Calu3 (cell line): ENCODE results near the gene MMP15. TPM values are rescaled to one million over a fixed set of nuclear protein-coding genes. Genes with fewer than 3 reads are reported as not detected.
A peak's percentile ranks its signal among the peaks of the same experiment; 100 is the strongest.

ENCODE experiments used
- BruUV-seq: library from RNA; stranded (reverse); fragments of 400-500 nt; replicated peaks from 2 replicates; lab custom pipeline; 2021; lab: Mats Ljungman, UMichigan
- CTCF ChIA-PET: fragments of 300-600 bp; sonication (Branson Sonifier 250); formaldehyde crosslinking; loops from one replicate; lab custom pipeline; 2022; ENCODE audit warnings: antibody characterized with exemption; lab: Charles Lee
- DNase-seq: peaks from one replicate; pipeline ENCODE4 v3.0.0; 2022
- H3K27ac Mint-ChIP-seq: one replicate; pipeline ENCODE4 v1.8.0; 2022; ENCODE audit warnings: mixed read lengths; ENCODE audit not compliant: unreplicated experiment
- H3K27me3 Mint-ChIP-seq: one replicate; pipeline ENCODE4 v1.8.0; 2022; ENCODE audit warnings: mixed read lengths; ENCODE audit not compliant: unreplicated experiment
- H3K36me3 Mint-ChIP-seq: one replicate; pipeline ENCODE4 v1.8.0; 2022; ENCODE audit warnings: mild to moderate bottlenecking, moderate library complexity, mixed read lengths; ENCODE audit not compliant: insufficient read depth, unreplicated experiment
- H3K4me1 Mint-ChIP-seq: one replicate; pipeline ENCODE4 v1.8.0; 2022; ENCODE audit warnings: mild to moderate bottlenecking, low read depth, mixed read lengths; ENCODE audit not compliant: unreplicated experiment
- H3K4me3 Mint-ChIP-seq: one replicate; pipeline ENCODE4 v1.8.0; 2022; ENCODE audit warnings: mild to moderate bottlenecking, low read depth, moderate library complexity, mixed read lengths; ENCODE audit not compliant: unreplicated experiment
- H3K9me3 Mint-ChIP-seq: one replicate; pipeline ENCODE4 v1.8.0; 2022; ENCODE audit warnings: low read depth, mixed read lengths; ENCODE audit not compliant: unreplicated experiment
- intact Hi-C: fragments of 100-400 bp; cut with micrococcal nuclease; formaldehyde crosslinking; loops from one replicate; pipeline ENCODE4 v1.10.0; 2022; ENCODE audit not compliant: unreplicated experiment
- total RNA-seq: library from RNA; stranded (reverse); gene quantifications from 2 replicates; pipeline ENCODE4 v1.2.3, GENCODE V29; 2022
- TF ChIP-seq, protein P1 (sequence below): fragments of 200-600 bp; IDR thresholded peaks from one replicate; pipeline ENCODE4 v1.8.0; 2022; ENCODE audit warnings: antibody characterized with exemption; ENCODE audit not compliant: unreplicated experiment

The MMP15 gene
- total RNA-seq, 1 experiment from 2014 or later, result 81.4 TPM

GRCh38 chr16:57998992-57999365, 26.6 kb upstream of the MMP15 start:
- TF ChIP-seq, protein P1, sequence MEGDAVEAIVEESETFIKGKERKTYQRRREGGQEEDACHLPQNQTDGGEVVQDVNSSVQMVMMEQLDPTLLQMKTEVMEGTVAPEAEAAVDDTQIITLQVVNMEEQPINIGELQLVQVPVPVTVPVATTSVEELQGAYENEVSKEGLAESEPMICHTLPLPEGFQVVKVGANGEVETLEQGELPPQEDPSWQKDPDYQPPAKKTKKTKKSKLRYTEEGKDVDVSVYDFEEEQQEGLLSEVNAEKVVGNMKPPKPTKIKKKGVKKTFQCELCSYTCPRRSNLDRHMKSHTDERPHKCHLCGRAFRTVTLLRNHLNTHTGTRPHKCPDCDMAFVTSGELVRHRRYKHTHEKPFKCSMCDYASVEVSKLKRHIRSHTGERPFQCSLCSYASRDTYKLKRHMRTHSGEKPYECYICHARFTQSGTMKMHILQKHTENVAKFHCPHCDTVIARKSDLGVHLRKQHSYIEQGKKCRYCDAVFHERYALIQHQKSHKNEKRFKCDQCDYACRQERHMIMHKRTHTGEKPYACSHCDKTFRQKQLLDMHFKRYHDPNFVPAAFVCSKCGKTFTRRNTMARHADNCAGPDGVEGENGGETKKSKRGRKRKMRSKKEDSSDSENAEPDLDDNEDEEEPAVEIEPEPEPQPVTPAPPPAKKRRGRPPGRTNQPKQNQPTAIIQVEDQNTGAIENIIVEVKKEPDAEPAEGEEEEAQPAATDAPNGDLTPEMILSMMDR, result no peak
- BruUV-seq, result no TSS peak
- no peak overlapping the region for H3K27ac Mint-ChIP-seq
- peak overlapping the region; percentile 6 for H3K4me3 Mint-ChIP-seq
- peaks cover 23% of the 10 kb centered on the region for H3K4me1 Mint-ChIP-seq
- no peaks in the 10 kb centered on the region for H3K9me3 Mint-ChIP-seq
- intact Hi-C loops, result loop anchor here (1.0 kb wide), 1 partner anchor 100 kb away; no protein-coding TSS in a partner anchor
- no peaks in the 10 kb centered on the region for H3K27me3 Mint-ChIP-seq
- CTCF ChIA-PET, result interaction anchor here (0.6 to 1.5 kb wide), 3 partner anchors 85 to 418 kb away, joined by 3 to 7 read pairs (median 6); no protein-coding TSS in a partner anchor
- DNase-seq, result no peak
- H3K36me3 Mint-ChIP-seq, result peaks cover 49% of the 10 kb centered on the region

DNA sequence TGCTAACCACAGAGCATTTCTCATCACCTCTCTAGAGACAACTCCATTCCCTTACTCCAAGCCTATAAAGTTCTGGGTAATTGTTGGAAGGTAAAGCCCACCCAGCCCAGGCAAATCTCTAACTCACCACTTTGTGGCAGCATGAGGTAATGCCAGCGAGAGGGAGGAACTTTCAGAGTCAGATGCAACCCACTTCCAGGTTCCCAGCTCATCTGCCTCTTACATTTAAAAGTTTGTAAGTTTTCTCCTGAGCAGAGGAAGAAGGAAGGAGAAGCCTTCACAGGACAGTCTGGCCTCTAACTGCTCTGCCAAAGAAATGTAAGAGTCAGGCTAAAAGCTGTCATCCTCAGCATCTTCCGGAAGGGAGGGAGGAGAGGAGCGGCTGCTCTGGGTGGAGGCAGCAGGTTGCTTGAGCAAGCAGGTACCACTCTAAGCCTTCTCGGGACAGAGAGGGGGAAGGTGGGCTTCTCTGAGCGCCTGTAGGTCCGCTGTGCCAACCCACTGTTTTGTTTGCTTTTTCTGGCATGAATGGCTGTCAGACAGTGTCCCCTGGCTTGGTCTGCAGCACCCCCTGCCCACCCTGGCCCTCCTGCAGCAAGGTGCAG, 26.1 kb upstream of the MMP15 start:
- Mint-ChIP-seq H3K27me3 (no peaks in the 10 kb centered on the region), H3K27ac (no peak overlapping the region), H3K4me1 (peaks cover 24% of the 10 kb centered on the region), H3K36me3 (peaks cover 51% of the 10 kb centered on the region), H3K4me3 (peak overlapping the region; percentile 6), H3K9me3 (no peaks in the 10 kb centered on the region)
- CTCF ChIA-PET, result interaction anchor here (0.6 to 1.5 kb wide), 5 partner anchors 85 to 424 kb away, joined by 3 to 7 read pairs (median 3); no protein-coding TSS in a partner anchor
- TF ChIP-seq, protein P1, result no peak
- intact Hi-C loops, result loop anchor here (1.0 kb wide), 1 partner anchor 100 kb away; no protein-coding TSS in a partner anchor
- DNase-seq, result peak; percentile 34
- BruUV-seq, result TSS peak; percentile 28

DNA sequence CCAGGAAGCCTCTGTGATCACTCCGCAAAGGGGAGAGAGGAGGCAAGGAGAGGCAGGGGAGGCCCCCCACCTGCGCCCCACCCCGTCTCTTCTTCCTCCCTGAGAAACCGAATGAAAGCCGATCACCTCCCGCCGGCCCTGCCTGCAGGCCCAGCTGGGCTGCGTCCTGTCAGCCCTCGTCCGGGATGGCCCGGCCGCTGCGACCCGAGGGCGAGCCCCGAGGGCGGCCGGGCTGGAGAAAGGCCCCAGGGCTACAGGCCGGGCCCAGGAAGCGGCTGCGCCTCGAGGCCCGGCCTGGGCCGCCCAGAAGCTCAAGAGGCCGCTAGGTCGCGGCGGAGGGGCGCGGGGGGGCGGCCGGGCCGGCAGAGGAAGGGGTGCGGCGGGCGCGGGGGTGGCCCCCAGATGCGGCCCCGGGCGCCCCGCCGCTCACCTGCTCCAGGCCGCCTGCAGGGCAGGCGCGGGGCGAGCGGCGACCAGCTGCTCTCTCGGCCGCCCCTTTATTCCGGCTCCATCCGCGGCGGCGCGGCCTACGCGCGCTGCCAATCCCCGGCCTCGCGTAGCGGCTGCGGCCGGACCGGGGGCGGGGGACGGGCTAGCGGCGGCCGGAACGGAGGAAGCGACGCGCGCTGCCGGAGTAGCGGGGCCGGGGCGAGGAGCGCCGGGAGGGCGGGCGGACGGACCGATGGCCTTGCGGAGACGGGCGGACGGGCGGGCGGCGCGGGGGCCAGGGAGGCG, 25.4 kb upstream of the MMP15 start, which contains the start of gene ZNF319:
ZNF319 (minus strand) TSS at position 702 of the 735 bp plus-strand sequence. CDS start 2,407 bp downstream, outside the sequence.
- H3K9me3 Mint-ChIP-seq, result no peaks in the 10 kb centered on the region
- BruUV-seq, result no TSS peak
- CTCF ChIA-PET, result interaction anchor here (0.6 to 1.5 kb wide), 3 partner anchors 100 to 424 kb away, joined by 3 to 7 read pairs (median 3); no protein-coding TSS in a partner anchor
- intact Hi-C loops, result loop anchor here (1.0 to 10.0 kb wide), 3 partner anchors 101 to 245 kb away; no protein-coding TSS in a partner anchor
- TF ChIP-seq, protein P1, result no peak
- DNase-seq, result no peak
- no peaks in the 10 kb centered on the region for H3K27me3 Mint-ChIP-seq
- peaks cover 58% of the 10 kb centered on the region for H3K36me3 Mint-ChIP-seq
- H3K4me3 Mint-ChIP-seq, result peak within 1 kb of the TSS; percentile 98
- H3K4me1 Mint-ChIP-seq, result peaks cover 30% of the 10 kb centered on the region
- H3K27ac Mint-ChIP-seq, result peak within 1 kb of the TSS; percentile 76
